Fibroblast of skin of left biceps (primary cell): ENCODE data around the gene TRAPPC11.

ENCODE experiments used
- DNase-seq, 2 experiments: peaks; one replicate each; pipeline ENCODE4 v3.0.0-alpha.2; 2013; ENCODE audit warnings: low read depth in 2 of 2

The TRAPPC11 gene

DNA sequence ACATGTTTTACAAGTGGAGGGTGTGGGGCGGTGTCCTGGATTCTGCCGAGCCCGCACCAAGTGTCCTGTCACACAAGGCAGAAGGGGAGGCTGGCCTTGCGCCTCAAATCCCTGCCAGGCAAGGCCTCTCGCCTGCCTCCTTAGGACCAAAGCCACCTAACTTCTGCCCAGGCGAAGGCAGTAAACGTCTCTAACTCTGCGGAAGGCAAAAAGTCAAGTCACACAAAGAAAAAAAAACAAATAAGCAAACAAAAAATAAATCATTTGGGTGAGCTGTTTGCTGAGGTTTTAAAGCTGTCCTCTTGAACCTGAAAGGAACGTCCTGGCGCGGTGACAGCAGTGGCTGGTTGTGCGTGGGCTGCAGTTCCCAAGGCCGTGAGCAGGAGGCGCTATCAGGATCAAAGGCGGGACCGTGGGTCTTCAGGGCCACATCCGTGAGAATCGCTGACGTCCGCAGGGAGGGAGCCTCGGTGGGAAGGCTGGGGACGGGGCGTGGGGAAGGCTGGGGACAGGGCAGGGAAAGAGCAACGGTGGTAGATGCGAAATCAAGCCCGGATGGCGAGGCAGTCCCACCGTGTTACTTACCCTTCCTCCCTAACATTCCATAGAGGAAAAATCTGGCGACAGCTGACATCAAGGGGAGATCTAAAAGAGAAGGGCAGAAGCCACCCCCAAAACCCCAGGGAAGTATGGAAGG lies 99.1 kb downstream of the TRAPPC11 start:
- no peak for DNase-seq

DNA sequence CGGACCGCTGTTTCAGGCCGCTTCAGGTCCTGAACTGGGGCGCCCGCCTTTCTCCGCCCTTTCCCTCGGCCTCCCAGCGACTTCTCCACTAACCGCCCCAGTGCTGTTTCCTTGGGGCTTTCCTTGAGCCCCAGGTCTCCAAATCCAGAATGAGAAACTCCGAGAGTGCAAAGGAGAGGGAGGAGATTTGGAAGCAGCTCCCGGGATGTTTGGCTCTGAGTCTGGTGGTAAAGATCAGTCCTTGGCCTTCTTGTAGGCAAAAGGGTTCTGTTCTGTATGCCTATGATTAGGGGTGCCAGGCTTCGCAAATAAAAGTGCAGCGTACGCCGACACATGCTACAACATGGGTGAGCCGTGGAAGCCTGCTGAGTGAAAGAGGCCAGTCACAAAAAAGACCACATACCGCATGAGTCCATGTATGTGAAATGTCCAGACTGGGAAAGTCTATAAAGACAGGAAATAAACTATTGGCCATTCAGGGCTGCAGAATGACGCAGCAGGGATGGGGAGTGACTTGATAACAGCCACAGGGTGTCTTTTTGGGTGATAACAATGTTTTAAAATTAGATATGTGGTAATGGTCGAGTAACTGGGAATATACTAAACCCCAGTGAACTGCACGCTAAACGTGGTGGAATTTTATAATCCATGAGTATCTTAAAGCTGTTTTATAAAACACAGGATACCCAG lies 99.8 kb downstream of the TRAPPC11 start:
- no peak for DNase-seq

DNA sequence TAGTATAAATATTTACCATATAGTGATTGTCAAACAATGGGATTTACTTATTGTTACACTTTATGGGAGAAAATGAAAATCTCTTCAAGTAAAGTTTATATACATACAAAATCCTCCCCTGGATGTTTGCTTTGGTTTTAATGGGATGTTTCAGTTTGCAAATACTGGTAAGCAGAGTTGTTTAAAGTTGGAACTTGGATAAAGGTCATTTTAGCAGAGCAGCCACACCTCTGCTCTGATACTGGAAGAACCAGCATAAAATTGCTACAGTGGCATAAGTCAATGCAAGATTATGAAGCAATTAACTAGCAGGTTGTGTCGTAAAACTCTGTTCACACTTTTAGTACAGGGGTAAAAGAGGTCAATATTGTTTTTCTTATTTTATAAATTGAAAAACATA lies 101.2 kb downstream of the TRAPPC11 start:
- DNase-seq, result no peak
